GM19467 (cell line): ENCODE results near the gene LRRC72.
"Not testable (repeated sequence)": the region's sequence is repeated elsewhere in the genome, so short reads cannot be mapped to it uniquely, and the experiment has no call there.

Experiments
- ATAC-seq: cut with Tn5 transposase; IDR thresholded peaks from one replicate; pipeline ENCODE4 v1.9.1; 2021; ENCODE audit warnings: mild to moderate bottlenecking, moderate library complexity; ENCODE audit not compliant: unreplicated experiment

The LRRC72 gene

DNA sequence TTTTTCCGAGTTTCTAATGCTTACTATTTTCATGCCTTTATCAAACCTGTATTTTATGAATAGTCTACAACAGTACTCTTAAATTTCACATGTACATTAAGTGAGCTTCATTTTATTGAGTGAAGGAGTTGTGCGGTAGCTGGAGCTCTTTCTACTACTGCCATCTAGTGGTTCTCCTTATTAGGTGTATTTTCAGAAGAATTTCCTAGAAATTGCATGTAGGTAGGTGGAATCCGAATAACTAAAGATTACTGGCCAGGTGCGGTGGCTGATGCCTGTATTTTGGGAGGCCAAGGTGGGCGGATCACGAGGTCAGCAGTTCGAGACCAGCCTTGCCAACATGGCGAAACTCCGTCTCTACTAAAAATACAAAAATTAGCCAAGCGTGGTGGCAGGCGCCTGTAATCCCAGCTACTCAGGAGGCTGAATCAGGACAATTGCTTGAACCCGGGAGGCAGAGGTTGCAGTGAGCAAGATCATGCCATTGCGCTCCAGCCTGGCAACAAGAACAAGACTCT is 38.3 kb downstream of the LRRC72 start:
- peak; percentile 60 for ATAC-seq

DNA sequence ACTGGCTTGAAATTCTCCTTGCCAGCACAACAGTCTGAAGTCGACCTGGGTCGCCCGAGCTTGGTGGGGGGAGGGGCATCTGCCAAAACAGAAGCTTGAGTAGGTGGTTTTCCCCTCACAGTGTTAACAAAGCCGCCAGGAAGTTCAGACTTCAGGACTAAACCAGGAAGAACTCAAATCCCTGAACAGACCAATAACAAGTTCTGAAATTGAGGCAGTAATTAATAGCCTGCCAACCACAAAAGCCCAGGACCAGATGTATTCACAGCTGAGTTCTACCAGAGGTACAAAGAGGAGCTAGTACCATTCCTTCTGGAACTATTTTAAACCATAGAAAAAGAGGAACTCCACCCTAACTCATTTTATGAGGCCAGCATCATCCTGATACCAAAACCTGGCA is 45.3 kb downstream of the LRRC72 start:
- ATAC-seq = no peak

DNA sequence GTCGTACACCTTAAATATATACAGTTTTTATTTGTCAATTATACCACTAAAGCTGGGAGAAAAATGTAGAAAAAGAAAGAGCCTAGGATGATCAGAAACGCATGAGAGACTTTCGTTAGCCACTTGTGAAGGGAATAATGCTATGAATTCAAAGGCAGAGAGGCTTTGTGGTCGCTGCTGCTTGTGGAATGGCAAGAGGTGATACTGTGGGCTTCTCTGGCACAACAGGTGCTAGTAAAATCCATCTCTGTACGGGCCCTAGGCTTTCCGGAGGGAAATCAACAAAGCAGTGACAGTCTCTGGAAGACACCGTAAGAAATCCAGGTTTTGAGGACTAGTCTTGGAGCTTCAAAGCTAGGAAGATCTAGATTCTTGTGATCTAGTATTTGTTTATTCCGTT is 52.6 kb downstream of the LRRC72 start:
- ATAC-seq = no peak

DNA sequence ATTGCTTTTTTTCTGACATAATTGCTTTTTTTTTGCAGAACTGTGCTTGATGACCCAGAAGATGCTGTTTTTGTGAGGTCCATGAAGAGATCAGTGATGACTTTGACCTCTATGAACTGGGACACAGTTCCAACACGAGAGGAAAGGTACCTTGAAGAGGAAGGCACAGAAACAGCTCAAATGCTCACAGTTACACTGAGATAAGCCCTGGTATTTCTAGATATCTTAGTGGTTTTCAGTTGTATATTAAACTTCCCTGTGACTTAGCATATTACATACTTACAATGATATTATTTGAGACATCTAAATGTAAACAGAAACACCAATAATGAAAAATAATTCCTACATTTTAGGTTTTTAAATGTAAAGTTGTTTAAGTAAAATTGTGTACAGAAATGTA is 54.7 kb downstream of the LRRC72 start:
- ATAC-seq = no peak

DNA sequence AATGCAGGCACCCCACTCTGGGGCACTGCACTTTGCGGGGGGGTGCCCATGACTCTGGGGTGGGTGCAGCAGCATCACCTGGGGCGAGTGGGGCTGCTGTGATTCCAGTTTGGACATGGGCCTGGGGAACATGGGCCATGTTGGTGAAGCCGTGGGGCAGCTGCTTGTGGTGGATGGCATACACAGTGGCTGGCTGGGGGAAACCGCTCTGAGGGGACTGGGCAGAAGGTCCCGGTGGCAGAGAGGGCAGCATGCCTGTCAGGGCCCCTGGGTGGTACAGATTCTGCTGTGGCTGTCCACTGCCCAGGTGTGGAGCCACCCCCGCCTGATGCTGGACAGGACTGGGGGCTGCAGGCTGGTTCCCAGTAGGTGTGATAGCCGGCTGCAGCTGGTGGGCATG is 57.2 kb downstream of the LRRC72 start:
- ATAC-seq = no peak

DNA sequence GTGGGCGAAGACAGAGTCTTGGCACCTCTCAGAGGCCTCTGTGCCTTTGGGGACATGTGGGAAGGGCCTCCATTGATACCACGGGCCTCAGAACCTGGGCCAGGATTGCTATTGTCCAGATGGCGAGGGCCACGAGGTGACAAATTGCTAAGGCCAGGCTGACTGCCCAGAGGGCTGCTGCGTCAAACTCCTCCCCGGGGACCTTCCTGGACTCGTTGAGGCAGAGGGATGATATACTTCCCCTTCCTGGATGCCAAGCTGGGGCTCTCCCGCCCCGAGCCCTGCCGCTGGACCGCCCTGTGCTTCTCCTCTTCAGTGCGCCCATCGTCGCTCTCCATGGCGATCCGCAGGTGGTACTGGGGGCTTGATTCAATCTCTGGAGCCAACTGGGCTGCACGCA is 58.9 kb downstream of the LRRC72 start:
- no peak for ATAC-seq

DNA sequence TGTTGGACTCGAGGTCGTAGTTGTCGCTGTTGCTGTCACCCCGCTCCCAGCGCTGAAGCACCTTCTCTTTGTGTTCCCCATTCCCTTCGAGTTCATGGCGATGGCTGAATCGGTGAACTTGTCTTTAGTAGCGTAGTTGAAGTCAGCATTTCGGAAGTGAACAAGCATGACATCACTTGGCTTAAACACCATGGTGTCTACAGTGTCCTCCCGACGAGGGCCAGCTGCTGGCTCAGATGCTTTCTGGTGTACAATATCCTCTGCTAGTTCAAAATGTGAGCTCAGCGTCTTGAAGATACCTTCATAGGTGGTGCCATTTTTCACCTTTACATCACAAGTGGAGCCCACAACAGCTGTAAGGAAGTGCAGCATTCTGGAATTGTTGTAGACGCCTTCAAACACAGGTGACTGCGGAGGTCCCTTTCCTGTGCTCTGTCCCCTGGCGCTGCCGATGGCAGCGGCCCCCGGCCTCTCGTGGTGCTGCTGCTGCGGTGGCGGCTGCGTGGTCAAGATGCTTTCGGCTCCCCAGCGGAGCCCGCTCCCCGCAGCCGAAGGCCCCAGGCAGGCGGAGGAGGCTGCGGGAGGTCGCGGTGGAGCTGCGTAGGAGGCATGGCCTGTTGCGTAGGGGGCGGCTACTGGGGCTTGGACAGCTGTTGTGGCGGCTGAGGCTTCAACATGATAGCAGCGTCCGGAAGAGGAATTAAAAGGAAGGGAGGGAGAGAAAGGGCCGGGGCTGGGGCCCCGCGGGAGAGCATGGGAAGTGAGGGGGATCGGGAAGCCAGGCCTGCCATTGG is 59.7 kb downstream of the LRRC72 start:
- no peak for ATAC-seq

DNA sequence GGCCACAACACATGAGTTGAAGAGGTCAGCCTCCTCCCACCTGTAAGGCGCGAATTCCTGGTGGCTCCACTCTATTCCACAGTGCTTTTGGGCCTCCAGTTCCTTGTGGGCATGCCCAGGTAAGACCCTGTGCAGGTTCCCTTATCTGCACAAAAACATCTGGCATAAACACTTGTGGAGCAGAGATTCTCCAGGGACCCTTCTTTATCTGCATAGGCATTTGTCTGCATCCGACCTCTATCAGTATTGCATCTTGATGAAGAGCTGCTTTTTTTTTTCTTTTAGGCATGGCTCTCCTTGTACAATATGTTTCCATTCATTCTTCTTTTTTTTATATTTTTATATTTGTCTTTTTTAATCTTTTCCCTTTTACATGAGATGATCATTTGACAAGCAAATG is 60.5 kb downstream of the LRRC72 start:
- no peak for ATAC-seq

DNA sequence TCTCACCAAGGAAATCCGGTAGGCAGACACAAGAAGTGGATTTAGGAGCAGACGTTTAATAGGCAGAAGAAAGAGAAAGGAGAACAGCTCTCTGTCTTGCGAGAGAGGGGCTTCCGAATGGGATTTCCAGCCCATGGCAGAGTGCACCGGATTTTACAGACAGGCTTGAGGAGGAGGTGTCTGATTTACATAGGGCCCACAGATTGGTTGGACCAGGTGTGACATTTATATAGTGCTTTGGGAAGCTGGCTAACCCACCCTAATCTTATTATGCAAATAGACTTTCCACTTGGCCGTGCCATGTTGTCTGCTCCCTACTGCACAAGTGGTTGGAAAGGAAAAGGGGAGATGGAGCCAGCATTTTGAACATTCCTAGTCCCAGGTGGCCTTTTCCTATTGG is 61.2 kb downstream of the LRRC72 start:
- ATAC-seq = no peak

DNA sequence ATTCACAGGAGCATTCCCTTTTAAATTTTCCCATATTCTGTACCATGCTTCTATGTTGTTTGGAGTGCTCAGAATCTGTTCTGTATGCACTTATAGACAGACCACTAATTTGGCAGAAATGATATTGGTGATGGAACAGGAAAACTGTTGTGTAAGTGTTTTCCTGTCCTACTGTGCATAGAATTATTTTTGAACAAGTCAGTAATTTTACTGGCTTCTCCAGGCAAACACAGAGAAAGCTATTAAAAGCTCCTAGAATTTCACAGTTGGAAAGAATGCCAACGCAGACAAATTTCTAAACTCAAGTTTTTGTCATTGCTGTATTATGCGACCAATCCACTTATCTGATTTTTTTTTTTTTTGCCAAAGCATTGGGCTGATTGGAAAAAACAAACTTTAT is 63.3 kb downstream of the LRRC72 start:
- no peak for ATAC-seq

DNA sequence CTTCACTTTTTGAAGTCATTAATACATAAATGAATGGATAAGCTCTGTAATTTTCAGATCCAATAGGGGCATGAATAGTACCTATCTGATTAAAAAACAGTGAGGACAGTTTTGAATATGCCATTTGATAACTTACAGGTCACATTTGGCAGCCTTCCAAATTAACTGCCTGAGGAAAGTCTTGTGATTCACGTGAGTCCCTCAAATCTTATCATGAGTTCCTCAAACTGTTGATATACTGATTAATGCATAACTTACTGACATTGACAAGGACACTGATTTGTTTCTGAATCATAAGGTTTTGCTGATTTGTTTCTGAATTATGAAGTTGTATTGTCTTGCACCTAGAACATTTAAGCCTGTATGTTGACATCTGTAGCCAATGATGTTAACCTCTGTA is 63.8 kb downstream of the LRRC72 start:
- no peak for ATAC-seq

DNA sequence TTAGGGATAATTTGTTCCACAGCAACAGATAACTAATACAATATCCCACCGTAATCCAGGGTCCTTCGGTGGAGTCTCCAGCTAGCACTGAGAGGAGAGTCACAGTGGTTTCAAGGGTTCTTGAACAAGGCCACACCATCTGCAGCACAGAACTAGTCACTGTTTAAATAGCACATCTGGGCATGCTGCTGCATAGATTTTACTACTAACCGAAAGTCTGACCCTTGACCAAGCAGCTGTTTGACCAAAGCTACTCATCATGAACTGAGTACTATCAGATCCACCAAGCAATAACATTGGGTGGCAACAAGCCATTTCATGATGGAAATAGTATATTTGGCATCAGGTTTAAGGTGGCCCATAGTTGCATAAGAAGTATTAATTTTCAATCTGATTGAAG is 65.8 kb downstream of the LRRC72 start:
- no peak for ATAC-seq

DNA sequence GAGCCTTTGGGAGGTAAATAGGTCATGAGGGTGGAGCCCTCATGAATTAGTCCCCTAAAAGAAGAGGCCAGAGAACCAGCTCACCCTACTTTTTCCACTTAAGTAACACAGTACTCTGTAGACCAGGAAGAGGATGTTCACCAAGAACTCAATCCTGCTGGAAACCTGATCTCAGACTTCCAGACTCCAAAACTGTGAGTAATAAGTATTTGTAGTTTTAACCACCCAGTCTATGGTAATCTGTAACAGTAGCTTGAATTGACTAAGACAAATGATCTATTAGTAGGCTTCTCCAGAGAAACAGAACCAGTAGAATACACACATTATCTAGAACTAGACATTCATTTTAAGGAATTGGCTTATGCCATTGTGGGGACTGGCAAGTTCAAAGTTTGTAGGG is 67.4 kb downstream of the LRRC72 start:
- no peak for ATAC-seq

DNA sequence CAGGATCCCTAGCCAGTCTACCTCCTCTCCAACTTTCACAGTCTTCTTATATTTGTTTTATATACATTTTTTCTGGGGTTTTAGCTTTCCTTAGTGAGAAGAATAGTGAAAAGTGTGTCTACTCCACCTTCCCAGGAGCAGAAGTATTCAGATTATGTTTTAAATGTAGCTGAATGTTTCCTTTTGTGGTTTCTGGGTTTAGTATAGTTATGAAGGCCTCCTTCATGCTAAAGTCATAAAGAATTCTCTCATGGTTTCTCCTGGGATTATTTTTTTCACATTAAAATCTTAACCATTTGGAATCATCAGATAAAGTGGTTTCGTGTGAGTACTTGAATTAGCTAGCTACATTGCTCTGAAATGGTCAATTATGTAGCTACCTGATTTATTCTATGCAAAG is 68.1 kb downstream of the LRRC72 start:
- ATAC-seq = no peak

DNA sequence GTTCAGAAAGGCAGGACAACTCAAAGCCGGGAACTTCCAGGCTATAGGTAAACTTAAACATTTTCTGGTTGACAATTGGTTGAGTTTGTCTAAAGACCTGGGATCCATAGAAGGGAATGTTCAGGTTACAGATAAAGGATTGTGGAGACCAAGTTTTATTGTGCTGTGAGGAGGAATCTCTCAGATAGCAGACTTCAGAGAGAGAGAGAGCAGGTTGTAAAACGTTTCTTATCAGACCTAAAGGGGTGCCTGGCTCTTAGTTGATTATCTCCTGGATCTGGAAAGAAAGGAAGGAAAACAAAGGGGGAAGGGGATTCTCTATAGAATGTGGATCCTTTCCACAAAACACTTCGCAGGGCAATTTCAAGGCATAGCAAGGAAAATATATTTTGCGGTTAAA is 69.0 kb downstream of the LRRC72 start:
- ATAC-seq = not testable (repeated sequence)

DNA sequence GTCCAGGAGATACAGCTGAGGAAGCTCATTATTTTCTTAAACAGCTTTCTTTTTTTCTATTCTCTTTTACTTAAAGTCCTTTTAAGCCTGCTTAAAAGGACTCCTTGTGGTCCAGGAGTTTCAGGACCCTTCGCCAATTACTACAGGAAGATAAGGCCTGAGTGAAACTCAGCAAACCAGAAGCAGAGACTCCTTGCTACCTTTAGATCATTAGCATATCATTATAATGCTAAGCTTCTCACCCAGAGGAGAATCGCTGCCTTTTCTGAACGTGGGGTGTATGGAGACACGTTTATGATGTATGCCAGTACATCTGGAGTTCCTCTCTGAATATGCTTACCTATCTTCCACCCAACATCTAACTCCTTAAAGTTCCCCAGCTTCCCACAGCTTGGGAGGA is 71.4 kb downstream of the LRRC72 start:
- ATAC-seq = no peak

DNA sequence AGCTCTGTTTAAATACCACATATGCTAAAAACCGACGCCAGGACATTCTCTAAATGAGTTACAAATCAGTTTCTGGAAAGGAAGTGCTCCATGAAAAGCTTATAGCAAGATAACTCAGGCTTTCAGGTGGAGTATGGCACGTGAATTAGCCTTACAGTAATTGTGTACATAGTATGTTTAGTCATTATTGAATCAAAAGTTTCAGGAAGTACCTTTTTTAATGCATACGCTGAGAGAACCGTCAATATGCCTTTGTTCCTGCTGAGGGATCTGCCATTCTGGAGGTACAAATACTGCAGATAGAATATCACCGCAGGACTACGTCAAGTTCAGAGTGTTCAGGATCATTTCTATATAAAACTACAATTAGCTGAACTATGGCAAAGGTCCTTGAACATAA is 73.2 kb downstream of the LRRC72 start:
- ATAC-seq = no peak

DNA sequence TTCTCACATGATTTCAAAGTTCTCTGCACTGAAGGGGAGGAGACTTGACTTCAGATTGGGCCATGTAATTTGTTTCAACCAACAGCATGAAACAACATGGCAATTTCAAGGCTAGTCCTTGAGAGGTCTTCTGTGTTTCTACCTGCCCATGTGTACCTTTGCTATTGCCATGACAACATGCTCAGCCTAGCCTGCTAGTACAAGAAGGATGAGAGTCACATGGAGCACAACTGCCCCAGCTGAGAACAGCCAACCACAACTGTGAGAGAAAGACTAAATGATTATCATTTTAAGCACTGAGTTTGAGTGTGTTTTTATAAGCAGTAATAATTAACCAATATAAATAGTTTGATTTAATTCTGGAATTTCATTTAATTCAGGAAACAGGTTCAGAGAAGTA is 77.0 kb downstream of the LRRC72 start:
- no peak for ATAC-seq

DNA sequence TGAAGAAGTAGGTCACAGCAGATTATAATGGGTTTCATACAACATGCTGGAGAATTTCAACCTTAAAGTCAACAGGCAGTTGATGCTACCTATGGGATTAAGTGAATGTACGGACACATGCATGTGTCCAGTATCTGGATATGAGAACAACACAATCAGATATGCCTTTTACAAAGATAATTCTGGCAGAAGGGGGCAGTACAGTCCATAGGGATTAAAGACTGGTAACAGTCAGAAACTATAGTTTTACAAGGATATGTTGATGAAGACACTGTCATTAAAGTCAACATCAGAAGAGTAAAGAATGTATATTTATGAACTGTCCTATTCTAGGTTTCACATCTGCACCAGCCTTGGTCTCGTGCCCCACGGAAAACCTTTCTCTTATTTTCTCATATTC is 77.4 kb downstream of the LRRC72 start:
- no peak for ATAC-seq

DNA sequence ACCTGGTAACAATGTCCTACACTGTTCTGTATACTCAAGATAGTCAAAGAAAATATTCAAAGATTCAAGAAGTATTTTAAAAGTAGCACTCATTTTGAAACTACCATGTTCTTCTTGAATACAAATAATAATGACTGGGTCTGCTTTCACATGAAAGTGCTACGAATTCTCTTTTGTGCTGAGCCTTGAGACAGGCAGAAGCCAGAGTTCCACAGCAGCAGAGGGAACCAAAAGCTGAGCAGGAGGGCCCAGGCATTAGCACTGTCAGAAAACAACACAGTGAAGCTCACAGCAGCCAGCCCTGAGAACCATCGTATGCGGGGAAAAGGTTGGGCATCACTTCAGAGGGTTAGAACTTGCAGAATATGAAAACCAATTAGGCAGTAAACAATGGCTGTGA is 80.1 kb downstream of the LRRC72 start:
- ATAC-seq = no peak

DNA sequence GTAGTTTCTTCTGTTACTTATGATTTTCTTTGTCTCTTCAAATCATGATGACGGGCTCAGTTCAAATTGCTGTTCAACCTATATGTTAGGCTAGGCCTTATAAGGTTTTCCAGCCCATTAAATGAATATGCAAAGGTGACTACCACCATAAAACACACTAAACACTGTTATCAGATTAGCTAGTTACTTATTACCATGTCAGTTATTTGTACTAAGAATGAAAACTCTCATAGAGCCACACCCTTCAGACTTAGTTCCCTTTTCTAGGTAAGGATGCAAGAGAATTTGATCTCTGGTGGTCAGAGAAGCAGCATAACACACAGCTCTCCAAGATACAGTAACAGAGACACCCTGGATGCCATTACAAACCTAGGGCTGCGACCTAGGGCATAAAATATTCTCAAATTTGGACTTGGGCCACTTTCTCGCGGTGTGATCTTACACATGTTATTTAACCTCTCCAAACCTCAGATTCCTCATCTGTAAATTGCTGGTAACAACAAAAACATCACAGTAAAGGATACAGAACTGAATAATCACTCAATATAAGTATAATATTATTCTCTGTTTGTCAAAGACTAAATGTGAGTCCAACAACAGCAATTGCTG is 83.3 kb downstream of the LRRC72 start:
- ATAC-seq = peak; percentile 83

DNA sequence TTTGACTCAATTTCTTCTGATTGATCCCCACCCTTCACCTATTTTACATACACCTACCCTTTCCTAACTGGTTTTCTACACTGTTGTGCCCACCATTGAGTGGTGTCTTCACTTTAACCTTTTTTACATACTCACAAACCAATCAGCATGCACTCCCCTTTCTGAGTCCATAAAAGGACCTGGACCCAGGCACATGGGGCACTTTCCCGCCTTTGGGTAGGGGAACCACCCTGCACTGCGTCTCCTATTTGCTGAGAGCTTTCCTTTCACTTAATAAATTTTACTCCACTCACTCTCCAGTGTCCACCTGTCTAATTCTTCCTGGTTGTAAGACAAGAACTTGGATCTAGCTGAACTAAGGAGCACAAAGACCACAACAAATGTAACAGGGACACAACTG is 85.1 kb downstream of the LRRC72 start:
- ATAC-seq = no peak

DNA sequence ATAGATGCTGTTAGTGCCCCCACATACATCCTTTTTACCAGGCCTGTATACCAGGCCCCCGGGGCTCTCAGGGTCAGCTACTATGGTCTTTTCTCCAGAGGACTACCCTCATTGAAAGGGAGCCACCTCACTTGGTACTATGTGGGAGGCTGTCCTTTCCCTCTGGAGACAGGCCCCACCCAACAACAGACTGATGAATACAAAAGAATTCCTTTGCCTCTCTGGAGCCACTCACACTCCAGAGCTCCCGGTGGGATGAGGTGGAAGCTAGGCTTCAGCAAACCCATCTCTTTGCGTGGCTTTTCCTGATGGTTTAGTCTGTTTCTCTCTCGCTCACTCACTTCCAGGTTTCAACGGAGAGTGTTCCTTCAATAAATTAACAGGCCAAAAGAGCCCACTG is 88.6 kb downstream of the LRRC72 start:
- no peak for ATAC-seq
